HG02763 (cell line): ENCODE measurements around the gene FAM24A.

Source experiments
- ATAC-seq: cut with Tn5 transposase; IDR thresholded peaks from one replicate; pipeline ENCODE4 v1.9.1; 2021; ENCODE audit warnings: mild to moderate bottlenecking, moderate library complexity; ENCODE audit not compliant: unreplicated experiment

FAM24A gene

GRCh38 chr10:122930140-122930539 is 19.7 kb downstream of the FAM24A start:
- ATAC-seq = no peak

- ATAC-seq = no peak
Observed at GRCh38 chr10:122931088-122931906, 20.9 kb downstream of the FAM24A start.

- ATAC-seq = no peak
Observed at GRCh38 chr10:122939133-122939855, 28.9 kb downstream of the FAM24A start.

- no peak for ATAC-seq
Observed at GRCh38 chr10:122939856-122940543, 29.6 kb downstream of the FAM24A start.

- ATAC-seq = no peak
Observed at GRCh38 chr10:122949296-122949695, 38.9 kb downstream of the FAM24A start.

GRCh38 chr10:122953902-122954730 is 43.7 kb downstream of the FAM24A start, which contains the start of gene C10orf88:
Gene C10orf88 (minus strand): TSS chr10:122954227. CDS start chr10:122954178, 49 bp downstream.
- ATAC-seq = peak; percentile 96

- ATAC-seq = no peak
Observed at GRCh38 chr10:122954731-122955050, 44.3 kb downstream of the FAM24A start.

- ATAC-seq = no peak
Observed at GRCh38 chr10:122955892-122956291, 45.5 kb downstream of the FAM24A start.

- no peak for ATAC-seq
Observed at GRCh38 chr10:122957474-122957873, 47.1 kb downstream of the FAM24A start.

GRCh38 chr10:122962405-122962804 is 52.0 kb downstream of the FAM24A start:
- ATAC-seq = no peak
